MV-4-11 (cell line): ENCODE measurements around the gene KRTAP26-1.
A peak's percentile ranks its signal among the peaks of the same experiment; 100 is the strongest.

Experiments used
- DNase-seq: peaks from one replicate; lab custom pipeline; 2025; lab: John Stamatoyannopoulos, UW

Gene KRTAP26-1, protein sequence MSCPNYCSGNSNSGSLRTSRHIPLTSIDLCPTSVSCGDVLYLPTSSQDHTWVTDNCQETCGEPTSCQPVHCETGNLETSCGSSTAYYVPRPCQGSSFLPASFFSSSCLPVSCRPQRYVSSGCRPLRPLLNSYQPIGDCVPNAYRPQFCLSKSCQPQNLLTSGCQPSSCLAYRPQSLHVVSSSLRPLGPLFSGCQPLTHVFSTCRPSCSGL

DNA sequence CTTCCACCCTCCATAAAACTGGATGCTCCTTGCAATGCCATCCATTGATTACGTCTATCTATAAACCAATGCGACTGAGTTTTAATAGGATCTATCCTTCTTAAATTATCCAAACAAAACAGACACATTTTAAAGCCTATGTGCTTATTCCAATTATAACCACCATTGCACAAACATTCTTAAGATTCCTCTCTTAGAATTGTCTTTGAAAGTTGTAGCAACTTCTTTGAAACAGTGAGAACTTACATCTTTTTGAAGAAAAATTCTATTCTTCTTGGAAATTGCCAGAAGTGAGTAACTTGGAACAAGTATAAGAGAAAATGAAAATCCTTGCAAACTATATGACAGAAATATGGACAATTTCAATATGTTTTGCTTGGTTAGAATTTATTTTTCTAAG lies at the start of gene KRTAP26-1:
Gene KRTAP26-1, minus strand, starts transcription at position 101 of the 400 bp plus-strand sequence. CDS start 280 bp downstream, outside the sequence.
- no peak for DNase-seq

DNA sequence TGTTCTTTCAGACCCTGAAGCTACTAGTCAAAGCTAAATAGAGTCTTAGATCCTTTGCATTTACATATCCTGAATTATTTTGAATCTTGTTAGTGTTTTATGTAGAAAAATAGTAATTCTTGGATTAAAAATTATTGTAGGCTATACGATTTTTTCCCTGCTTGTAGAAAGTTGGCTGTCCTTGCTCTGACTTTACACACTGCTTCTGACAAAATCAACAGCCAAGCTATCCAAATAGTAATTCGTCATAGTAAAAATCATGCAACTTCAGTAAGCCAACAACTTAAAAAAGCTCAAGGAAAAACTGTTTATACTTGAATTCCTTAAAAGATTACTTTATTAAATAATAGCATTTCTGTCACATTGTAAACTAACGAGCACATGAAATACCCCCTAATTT lies 35.8 kb upstream of the KRTAP26-1 start:
- DNase-seq, result no peak

DNA sequence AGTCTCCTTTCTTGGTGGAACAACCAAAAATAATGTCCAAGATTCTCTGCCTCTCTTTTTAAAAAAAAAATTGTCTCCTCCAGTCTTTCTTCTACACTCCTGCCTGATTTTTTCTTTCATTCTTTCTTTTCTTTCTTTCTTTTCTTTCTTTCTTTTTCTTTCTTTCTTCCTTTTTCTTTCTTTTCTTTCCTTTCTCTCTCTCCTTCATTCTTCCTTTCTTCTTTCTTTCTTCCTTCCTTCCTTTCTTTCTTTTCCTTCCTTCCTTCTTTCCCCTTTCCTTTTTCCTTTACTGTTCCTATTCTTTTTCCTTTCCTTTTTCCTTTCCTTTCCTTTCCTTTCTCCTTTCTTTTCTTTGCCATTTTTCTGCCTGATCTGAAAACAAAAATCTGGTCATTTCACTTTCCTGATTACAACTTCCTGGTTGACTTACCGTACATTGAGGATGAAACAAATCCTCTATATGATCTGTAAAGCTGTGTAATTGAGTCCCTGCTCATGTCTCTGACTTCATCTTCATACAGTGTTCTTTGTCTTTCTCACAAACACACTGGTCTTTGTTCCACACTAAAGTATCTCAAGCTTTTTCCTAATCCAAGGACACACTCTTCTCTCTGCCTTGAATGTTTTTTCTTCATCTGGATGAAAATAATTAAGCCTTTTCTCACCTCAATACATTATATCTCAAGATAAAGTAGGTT lies 34.3 kb upstream of the KRTAP26-1 start:
- DNase-seq, result no peak

DNA sequence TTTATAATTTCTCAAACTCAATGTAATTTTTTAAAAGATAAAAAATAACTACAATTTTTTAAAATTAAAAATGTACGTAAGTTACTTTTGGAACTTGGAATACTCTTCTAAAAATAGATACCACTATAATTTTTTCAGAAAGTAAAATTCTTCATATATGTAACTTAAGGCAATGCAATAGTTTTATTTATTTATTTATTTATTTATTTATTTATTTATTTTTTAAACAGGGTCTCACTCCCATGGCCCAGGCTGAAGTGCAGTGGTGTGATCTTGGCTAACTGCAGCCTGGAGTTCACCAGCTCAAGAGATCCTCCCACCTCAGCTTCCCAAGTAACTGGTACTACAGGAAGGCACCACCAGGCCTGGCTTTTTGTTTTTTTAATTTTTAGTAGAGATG lies 31.4 kb upstream of the KRTAP26-1 start:
- no peak for DNase-seq

DNA sequence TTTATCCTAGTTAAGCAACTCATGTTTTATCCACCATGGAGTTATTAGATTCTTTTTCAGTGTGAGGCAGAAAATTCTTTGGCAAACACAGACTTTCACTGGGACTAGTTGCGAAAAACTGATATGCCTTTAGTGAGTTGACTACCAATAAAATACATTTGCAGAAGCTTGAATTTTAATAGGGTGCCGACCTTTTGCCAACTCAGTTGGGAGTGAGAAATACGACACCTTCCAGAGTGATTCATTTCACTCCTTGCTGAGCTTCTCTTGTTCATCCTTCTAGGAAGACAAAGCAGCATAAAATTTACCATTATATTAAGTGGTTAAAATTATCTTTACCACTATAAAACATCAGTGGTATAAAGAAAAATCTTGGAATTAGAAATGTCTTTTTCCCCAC lies 29.5 kb upstream of the KRTAP26-1 start:
- DNase-seq, result no peak

DNA sequence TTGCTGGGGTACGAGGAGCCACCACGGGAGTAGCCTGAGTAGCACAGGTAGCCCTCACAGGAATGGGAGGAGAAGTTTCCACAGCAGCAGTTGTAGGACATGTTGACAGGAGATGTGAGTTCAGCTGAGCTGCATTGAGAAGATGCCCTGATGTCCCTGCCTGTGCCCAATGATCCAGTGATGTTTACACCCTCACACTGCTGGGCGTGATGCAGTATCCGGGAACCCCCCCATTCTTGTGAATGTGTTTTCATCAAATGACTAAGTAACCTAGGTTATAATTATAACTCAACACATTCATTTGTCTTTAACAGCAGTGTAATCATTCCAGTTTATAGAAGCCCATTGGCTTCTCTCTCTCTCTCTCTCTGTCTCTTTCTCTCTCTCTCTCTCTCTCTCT lies 28.4 kb upstream of the KRTAP26-1 start, which contains the start of gene KRTAP23-1:
Gene KRTAP23-1, minus strand, starts transcription at position 101 of the 400 bp plus-strand sequence. Its CDS starts 0 bp downstream, at position 101.
- DNase-seq, result no peak

DNA sequence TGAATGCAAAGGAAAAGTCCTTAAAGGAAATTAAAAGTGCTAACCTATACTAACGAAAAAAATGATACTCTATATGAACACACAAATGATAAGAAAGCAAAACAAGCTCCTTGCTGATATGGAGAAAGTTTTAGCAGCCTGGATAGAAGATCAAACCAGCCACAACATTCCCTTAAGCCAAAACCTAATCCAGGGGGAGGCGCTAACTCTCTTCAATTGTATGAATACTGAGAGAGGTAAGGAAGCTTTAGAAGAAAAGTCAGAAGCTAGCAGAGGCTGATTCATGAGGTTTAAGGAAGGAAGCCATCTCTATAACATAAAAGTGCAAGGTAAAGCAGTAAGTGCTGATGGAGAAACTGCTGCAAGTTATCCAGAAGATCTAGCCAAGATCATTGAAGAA lies 24.9 kb upstream of the KRTAP26-1 start:
- no peak for DNase-seq

DNA sequence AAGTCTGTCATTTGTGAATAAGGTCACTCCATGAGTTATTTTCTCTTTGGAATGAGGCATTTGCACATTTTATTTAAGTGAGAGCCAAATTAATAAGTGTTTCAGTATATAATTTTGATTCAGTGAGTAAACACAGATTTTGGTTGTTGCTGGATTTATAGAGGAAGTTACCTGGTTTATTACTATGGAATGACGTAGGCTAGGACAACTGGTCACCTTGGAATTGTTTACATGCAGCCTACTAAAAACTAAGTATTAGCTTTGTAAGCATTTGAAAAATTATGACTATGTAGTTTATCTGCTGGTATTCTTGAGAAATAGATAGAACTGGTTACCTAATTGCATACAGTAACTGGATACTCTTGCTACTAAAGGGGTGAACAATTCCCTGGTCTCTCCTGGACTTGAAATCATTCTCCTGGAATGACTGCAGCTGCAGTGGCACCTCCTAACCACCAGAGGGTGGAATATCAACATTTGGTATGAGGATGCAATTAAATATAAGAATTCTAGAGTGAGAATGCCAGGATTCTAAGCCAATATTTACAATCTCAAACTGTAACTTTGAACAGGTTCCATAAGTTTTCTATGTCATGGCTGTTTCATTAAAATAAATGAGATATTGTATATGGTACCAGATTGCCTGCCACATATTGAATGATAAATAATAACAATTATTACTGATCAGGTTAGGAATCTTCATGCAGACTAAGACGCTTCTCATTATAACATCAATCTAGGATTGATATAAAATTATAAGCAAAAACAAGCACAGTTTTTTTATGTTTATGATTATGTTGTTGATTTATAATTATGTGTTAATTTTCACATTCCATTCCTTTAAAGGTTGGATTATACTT lies 20.8 kb upstream of the KRTAP26-1 start:
- DNase-seq, result peak; percentile 3

DNA sequence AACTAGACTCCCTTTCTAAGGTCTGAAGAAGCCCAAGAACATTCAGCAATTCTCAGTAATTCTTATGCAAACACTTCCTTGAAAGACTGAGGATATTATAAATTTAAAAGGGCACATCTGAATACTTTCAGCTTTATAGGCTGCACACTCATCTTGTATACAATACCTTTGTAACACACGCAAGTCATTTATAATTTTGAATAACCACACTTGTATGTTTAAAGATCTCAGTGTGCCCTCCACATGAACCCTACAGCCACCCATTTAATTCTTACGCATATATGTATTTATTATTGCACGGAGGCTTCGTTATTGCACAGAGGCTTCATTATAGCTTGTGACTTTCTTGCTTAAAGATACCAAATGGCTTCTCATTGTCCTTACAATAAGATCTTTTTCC lies 18.6 kb upstream of the KRTAP26-1 start:
- DNase-seq, result no peak

DNA sequence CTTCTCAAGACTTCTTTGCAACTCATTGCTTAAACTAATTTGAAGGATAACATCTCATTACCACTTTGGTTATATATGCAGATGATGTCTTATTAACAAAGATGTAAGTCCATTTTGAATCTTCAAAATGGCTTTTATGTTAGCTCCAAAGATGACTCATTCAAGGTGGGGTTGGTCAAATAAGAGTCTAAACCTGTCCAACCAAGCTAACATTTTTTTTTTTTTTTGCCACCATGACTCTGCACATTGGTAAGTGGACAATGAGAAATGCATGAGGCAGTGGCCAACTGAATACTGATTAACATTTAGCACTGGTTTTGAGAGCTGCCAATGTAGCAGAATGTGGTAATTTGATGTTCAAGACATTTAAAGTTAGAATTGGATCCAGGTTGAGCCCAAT lies 17.7 kb upstream of the KRTAP26-1 start:
- no peak for DNase-seq

DNA sequence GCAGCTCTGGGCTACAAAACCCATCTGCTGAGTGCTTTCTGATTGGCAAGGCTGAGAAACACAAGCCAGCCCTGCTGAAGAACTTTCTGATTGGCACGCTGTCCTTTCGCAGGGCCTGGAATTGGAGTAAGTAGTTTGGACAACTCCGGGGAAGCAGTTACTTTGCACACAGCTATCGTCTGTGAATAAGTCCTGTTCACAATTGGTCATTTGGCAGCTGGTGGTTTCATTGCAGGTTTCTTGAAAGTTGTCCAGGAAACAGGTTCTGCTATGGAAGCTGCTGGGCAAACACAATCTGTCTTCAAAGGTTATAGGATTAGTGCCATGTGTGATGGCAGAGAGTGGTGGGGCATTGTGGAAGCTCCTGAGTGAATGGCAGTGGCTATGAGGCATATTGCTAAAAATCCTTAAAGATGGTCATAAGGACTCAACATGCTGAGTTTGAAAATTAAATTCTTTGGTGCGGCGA lies 17.2 kb upstream of the KRTAP26-1 start, which contains the start of gene KRTAP27-1:
Gene KRTAP27-1, minus strand, starts transcription at position 419 of the 469 bp plus-strand sequence. Its CDS starts 26 bp downstream, at position 393.
- DNase-seq, result no peak

DNA sequence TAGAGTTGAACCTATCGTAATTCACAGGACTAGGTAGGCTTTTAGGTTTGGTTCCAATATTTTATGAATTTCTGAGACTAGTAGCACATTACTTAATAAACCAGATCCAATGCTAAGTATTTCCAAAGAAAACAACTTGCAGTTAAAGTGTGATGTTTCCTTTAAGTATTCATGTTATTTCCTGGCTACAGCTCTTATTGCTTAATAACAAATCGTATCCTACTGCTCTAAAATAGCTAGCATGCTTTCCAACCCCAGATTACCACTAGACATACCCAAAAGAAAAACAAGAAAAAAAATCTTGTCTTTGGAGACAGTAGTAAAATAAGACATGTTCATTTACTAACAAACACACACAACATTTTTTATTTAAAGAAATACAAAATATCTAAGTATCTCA lies 16.5 kb upstream of the KRTAP26-1 start:
- no peak for DNase-seq

DNA sequence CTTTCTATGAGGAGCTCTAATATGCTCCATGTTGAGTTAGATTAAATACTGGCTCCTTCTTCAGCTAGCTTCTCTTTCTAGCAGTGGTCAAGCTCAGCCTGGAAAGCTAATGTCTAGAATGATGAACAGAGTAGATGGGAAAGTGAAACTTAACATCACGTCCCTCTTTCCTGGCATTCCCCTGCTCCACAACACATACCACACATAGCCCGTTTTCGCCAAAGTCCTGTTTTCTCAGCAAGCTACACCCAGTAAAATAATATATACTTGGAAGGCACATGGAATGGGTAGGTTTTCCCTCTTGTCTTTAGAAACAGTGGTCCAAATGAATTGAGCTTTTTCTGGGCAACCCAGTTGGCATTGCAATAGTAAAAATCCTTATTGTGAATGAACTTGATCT lies 13.6 kb upstream of the KRTAP26-1 start:
- DNase-seq, result no peak

DNA sequence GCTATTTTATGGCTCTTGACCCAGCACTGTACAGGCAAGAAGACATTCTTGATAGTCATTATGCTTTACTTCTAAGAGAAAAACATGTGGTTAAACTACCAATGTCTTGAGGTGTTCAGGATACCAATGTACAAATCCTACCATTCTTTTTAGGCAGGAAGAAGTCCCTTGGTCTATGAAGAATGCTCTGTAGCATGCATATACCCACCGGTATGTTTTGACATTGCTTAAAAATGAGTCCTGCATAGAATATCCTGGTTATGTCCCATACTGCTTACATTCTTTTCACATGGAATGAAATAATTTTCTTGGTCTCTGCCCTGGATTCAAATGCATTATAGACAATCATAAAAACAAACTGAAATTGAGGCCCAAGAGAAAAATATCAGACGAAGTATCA lies 12.6 kb upstream of the KRTAP26-1 start:
- DNase-seq, result no peak

DNA sequence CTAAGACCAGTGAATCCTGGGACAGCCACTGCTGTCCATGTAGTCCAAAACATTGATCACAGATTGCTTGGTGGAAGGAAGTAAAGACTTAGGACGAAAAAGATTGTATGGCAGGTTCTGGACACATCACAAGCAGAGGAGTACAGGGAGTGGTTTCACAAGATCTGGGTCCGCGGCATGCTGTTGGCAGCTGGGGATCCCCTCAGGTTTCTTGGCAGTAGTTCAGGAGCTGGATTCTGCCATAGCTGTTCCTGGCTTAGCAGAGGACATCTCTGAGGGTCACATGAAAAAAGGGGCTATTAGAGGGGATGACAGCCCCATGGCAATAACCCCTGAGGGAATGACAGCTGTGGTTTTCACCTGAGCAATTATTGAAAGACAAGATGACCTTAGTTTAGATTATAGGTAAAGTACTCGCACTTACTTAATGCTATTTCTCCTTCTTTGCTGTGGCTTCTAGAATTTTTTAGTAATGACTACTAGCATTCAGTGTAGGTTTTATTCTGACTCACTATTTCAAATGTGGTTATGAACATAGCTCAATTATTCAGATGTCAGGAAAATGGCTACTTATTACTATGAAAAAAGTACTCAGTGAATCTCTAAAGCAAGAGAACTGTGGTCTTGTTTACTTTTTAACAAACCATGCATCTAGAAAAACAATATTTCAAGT lies 9.2 kb upstream of the KRTAP26-1 start:
- DNase-seq, result no peak

DNA sequence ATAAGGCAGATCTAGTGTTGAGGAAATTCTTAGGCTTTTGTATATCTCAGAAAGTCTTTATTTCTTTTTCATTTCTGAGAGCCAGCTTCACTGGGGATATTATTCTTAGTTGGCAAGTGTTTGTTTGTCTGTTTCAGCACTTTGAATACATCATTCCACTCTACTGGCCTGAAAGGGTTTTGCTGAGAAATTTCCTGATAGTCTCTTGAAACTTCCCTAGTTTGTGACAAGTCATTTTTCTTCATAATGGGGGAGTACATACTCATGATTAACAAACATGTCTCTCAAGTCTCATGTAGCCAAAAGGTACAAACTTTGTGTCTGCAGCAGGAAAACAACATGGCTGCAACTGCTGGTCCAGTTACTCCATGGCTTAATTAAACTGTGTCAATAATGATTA lies 6.3 kb upstream of the KRTAP26-1 start:
- DNase-seq, result no peak

DNA sequence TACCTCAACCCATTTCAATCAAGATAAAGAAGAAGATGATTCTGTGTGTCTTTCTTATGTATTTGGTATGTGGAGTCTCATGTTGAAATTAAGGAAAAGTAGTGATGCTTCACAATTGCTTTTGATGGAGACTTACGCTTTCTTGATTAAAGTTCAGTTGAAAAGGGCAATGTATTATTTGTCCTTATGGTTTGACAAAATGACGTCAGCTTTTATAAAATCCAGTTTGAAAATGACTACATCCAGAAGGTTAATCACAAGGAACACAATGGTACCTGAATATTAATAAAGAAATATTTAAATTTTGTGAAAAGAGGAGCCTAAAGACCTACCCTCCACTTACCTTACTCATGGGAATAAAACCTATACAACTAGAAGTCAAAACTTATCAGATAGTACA lies 4.4 kb downstream of the KRTAP26-1 start:
- DNase-seq, result no peak

DNA sequence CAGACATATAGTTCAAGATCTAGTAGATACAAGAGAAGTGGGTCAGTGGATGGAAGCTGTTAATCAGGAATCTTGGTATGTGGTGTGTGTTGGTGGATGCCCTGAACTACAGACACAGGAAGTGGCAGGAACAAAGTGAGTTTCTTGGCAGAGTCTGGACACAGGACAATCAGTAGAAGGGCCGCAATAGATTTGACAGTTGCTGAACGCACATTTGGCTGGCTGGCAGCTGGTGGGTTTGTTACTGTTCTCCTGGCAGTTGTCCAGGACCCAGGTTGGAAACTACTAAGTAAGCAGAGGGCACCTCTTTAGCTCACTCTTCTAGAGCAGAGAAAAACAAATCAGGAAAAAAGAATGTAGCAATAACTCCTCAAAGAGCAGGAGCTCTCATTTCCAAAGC lies 13.2 kb downstream of the KRTAP26-1 start:
- DNase-seq, result no peak

DNA sequence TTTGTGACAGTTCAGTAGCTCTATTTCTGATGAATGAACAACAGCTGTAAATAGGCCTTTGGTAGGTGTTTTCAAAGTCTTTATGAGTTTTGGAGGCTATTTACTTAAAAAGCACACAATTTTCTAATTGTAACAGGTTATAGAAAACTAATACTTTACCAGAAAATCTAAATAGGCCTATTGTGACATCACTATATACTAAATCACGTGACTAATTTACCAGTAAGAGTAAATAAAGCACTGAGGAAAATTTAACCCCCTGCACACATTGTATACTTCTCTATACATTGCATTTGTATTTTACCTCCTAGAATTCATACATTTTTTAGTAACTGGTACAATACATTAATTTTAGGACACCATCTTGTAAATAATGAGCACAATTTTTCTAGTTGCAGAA lies 15.0 kb downstream of the KRTAP26-1 start:
- no peak for DNase-seq

DNA sequence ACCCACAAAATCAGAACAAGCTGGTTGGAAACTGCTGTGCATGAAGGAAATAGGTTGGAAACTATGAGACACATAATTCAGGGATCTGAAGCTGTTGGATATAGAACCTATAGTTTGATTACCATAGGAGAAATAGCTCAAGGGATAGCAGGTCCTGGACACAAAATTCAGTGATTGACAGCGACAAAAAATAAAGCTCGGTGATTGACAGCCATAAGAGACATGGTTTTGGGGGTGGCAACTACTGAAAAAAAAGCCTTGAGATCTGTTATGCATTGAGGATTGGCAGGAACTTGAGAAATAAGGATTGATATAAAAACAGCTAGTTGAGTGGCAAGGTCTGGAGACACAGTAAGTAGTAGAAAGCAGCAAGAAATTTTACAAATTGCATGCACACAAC lies 30.9 kb downstream of the KRTAP26-1 start, which contains the start of gene KRTAP25-1:
Gene KRTAP25-1, minus strand, starts transcription at position 300 of the 400 bp plus-strand sequence. Its CDS starts 24 bp downstream, at position 276.
- DNase-seq, result no peak

DNA sequence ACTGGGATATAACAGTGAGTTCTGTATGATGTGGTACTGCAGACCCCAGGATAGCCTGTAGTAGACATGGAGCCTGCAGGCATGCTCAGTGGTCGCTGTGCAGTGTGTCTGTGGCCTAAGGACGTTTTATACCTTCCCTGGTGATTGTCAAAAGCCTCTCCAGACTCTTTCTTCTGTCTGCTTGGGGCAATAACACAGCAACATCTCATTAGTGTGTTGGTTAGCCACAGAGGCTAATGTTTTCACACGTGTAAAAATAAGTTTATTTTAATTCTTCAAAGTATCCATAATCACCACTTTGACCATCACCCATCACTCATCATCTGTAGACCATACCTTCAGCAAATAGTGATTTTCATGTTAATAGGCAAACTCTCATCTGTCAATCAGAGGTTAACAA lies 37.3 kb downstream of the KRTAP26-1 start, which contains the start of gene KRTAP24-1:
Gene KRTAP24-1, minus strand, starts transcription at position 101 of the 400 bp plus-strand sequence. Its CDS starts 18 bp downstream, at position 83.
- DNase-seq, result no peak

DNA sequence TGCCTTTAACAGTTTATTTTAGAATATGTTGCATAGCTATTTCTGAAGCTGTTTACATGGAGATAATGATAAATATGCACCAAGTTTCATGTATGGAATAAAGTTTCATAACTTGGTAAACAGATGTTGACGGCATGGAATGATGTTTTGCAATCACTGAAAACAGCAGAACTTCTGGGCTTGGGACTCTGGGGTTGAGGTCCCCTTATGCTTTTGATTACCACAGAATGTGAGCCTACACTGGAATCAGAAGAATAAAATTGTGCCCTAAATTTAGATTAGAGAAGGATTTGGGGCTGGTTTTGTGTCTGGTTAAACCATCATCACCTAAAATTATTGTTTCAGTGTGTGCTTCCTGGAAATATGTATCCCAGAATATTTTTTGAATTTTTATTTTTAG lies 48.5 kb downstream of the KRTAP26-1 start:
- DNase-seq, result no peak
